Left lobe of liver (tissue), 2 donors: ENCODE data around the gene IL4R. TPM values are rescaled to one million over a fixed set of nuclear protein-coding genes. Genes with fewer than 3 reads are reported as not detected.

Source experiments
- ATAC-seq: fragments of 200-7000 bp; cut with Tn5 transposase; one replicate; pipeline ENCODE4 v1.9.1; 2020; ENCODE audit warnings: mild to moderate bottlenecking, moderate library complexity
- DNase-seq: peaks from one replicate; pipeline ENCODE4 v3.0.0-alpha.2; 2020; ENCODE audit warnings: low spot score
- total RNA-seq: library from RNA; stranded (reverse); gene quantifications from one replicate; pipeline ENCODE4 v1.2.1, GENCODE V29; 2021
- donor health status: DM: no; HTN: no; CAD: no; lungs with moderate emphysema.
- donor health status: DM: no; HTN: yes; CAD: no.

Gene IL4R
- total RNA-seq, 1 donor from 2014 or later = 51.4 TPM

- peak; percentile 41 for ATAC-seq
- peak; percentile 78 for DNase-seq
Observed at GRCh38 chr16:27314161-27314723, 468 bp downstream of the IL4R start.

DNA sequence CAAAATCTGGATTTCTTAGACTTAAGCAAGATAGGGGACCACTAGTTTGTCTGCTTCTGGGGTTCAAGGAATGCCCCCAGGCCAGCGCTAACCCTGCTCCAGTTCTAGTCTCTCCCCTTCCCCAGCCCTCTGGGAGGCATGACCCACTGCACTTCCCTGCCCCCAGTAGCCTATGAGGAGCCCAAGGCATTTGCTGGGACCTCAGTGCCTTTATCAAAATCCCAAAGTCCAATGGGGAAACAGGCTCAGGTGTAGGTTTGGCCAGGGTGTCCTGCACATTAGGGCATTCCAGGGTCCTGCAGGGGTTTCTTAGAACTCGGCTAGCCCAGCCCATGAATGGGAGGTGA, 1.2 kb downstream of the IL4R start:
- ATAC-seq (peak; percentile 6), DNase-seq (no peak)

- peak; percentile 90 for DNase-seq
- ATAC-seq = peak; percentile 47
Observed at GRCh38 chr16:27315333-27316037, 1.7 kb downstream of the IL4R start.

GRCh38 chr16:27316038-27316680, 2.4 kb downstream of the IL4R start:
- ATAC-seq = no peak

DNA sequence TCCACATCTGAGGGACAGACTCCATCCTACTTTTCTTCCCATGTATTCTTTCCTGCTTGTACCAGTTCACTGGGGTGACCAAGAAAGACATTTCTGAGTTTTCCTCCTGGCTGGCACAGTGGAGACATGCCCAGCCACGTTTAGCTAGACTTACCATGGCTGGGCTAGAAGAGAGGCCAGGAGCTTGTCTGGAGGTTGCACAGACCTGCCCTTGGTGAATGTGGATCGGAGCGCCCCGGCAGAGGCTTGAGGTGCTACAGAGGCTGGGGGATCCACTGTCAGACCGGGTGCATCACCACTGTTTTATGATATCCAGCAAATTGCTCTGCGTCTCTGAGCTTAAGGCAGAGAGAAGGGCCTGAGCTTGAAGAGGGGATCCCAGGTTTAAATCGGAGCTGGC, 3.5 kb downstream of the IL4R start:
- ATAC-seq = no peak
- DNase-seq = no peak

More at GRCh38 chr16:27316038-27316680, 2.4 kb downstream of the IL4R start:
- DNase-seq = no peak

DNA sequence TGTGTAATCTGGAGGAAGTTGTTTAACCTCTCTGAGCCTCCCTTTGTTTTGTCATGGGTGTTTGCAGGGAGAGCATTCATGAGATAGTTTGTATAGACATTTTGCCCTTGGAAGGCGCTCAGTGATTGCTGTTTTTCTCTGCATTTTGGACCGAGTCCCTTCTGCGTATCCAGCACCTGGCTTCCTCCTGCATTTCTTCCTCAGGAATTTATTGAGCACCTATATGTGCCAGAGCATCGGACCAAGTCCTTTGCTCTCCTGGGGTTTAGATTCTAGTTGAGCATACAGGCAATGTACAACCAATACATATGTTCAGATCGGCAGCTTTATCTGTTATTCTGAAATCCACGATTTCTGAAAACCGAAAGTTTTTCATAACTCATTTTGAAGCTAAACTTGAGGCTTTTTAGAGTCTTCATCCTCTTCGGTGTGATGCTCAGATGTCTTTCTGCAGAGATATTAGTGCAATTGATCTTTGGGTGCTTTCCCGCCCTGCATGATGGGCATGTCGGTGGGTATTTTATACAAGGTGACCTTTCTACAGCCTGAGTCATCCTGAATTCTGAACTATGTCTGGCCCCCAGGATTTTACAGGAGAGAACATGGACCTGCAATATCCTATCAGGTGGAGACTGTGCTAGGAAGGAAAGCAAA, 4.1 kb downstream of the IL4R start:
- DNase-seq (no peak), ATAC-seq (no peak)

GRCh38 chr16:27318392-27319256, 4.8 kb downstream of the IL4R start:
- no peak for ATAC-seq
- no peak for DNase-seq

DNA sequence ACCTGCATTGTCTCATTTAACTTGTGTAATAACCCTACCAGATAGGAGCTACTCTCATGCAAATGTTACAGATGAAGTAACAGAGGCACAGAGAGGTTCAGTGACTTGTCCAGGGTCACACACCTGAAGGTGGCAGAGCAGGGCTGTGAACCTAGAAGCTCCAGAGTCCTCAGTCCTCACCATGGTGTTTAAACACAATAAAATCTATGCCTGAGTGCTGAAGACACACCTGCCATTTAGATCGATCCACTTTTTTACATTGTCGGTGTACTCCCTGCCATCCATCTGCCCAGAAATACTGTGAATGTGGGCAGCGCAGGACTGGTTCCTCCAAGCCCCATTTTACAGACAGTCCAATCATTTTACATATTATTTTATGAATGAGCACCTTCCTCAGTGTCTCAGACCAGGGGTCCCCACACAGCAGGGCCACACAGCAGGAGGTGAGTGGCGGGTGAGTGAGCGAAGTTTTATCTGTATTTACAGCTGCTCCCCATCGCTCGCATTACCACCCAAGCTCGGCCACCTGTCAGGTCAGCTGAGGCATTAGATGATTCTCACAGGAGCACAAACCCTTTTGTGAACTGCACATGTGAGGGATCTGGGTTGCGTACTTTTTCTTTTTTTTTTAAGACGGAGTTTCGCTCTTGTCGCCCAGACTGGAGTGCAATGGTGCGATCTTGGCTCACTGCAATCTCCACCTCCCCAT, 5.6 kb downstream of the IL4R start:
- DNase-seq = no peak
- no peak for ATAC-seq

- no peak for ATAC-seq
- no peak for DNase-seq
Observed at GRCh38 chr16:27320261-27321012, 6.7 kb downstream of the IL4R start.

GRCh38 chr16:27321013-27321915, 7.5 kb downstream of the IL4R start:
- DNase-seq (no peak), ATAC-seq (no peak)

DNA sequence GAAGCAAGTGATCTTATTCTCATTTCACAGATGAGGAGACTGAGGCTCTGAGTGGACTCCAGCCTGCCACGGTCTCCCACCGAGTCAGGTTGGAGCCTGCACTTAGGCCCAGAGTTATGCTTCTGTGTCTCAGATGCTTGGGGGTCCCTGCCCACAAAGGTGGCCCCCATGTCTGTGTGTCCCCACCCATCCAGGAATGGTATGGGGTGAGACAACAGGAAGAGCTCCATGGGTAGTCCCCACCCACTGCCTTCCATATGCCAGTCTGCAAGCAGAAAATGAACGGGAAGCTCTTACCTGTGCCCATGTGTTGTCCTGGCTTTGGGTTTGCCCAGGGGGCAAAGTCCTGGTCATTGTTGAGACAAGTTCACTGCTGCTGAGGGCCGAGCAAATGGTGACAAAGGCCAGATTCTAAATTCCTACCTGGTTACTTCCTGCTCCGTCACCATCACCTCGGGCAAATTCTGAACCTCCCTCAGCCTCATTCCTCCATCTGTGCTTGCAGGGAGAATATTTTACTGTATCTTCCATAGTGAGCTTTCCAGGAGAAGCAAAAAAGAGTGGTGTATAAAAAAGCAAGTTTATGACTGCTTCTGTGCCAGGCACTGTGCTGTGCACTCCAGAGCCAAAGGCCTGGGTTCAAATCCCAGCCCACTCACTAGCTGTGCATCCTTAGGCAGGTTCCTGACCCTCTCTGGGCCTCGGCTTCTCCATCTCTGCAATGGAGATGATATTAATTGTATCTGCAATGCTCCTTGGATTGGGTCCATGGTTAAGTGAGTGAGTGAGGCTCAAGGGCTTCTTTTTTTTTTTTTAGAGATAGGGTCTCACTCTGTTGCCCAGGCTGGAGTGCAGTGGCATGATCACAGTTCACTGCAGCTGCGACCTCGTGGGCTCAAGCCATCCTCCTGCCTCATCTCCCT, 9.3 kb downstream of the IL4R start:
- ATAC-seq (peak; percentile 67), DNase-seq (peak; percentile 94)

- DNase-seq = peak; percentile 70
Observed at GRCh38 chr16:27323781-27324561, 10.2 kb downstream of the IL4R start.

GRCh38 chr16:27324851-27325301, 11.1 kb downstream of the IL4R start:
- ATAC-seq (peak; percentile 52), DNase-seq (peak; percentile 67)

More at GRCh38 chr16:27323781-27324561, 10.2 kb downstream of the IL4R start:
- peak; percentile 52 for ATAC-seq

GRCh38 chr16:27325736-27326135, 12.0 kb downstream of the IL4R start:
- ATAC-seq (no peak), DNase-seq (no peak)

DNA sequence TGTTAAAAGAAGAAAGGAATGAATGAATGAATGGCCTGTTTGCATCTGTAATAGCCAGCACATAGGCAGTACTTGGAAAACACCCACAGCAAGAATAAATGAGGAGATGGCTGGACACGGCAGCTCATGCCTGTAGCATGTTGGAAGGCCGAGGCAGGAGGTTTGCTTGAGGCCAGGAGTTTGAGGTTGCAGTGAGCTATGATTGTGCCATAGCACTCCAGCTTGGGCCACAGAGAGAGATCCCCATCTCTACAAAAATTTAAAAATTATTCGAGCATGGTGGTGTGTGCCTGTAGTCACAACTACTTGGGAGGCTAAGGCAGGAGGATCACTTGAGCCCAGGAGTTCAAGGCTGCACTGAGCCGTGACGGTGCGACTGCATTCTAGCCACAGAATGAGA, 12.5 kb downstream of the IL4R start:
- ATAC-seq (no peak), DNase-seq (no peak)
